HG03457 (cell line): ENCODE data around the gene OVOL1.
"Not testable (repeated sequence)": the region's sequence is repeated elsewhere in the genome, so short reads cannot be mapped to it uniquely, and the experiment has no call there.

Experiments
- ATAC-seq: cut with Tn5 transposase; IDR thresholded peaks from one replicate; pipeline ENCODE4 v1.9.1; 2021; ENCODE audit warnings: moderate number of reproducible peaks; ENCODE audit not compliant: unreplicated experiment

Gene OVOL1

DNA sequence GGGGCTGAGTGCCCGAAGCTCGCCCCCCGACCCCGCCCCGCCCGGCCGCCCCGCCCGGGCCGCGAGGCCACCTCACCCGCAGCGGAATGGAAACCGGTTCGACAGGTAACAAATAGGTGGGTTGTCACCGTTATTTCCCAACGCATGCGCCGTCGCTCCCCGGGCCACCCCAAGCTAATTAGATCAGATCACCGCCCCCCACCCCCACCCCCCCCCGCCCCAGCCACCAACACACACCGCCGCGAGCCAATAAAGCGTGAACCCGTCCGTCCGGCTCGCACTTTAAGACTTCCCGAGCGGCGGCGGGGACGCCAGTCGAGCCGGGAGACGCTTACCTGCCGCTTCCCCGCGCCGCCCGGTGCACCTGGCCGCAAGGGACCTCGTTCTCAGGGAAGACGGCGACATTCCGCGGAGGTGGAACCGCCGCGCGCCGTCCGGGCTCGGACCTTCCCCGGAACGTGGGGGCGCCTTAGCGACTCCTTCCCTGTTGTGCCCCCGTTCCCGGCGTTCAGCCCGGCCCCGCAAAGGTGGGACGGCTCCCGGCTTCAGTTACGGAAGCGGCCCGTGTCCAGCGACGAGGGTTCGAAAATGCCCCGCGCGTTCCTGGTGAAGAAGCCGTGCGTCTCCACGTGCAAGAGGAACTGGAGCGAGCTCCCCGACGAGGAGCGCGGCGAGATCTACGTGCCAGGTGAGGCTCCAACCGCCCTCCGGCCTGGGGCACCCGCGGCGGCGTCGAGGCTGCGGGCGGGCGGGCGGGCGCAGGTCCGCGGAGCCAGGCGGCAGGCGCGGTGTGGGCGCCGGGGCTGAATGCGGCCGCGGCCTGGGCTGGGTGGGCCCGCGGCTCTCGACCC lies at the start of gene OVOL1:
Gene OVOL1 (plus strand): TSS at position 278 of the 851 bp plus-strand sequence. CDS start 311 bp downstream, at position 589.
- ATAC-seq, result no peak

DNA sequence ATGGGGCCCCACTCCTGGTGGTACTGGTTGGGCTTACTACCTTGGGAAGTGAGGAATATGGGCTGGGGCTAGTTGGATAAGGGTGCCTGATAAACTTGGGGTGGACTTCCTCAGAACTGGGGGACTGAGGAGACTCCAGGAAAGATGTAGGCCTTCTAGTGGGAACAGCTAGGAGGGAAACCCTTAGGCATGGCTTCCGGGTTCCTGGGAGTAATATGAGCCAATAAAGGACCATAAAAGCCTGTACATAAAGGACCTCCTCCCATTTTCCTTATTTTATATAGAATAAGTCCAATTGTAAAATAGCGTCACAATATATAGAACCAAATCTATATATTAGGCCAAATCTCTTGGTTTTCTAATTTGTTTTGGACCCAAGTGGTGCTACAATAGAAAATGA lies 47.8 kb upstream of the OVOL1 start:
- ATAC-seq, result no peak

DNA sequence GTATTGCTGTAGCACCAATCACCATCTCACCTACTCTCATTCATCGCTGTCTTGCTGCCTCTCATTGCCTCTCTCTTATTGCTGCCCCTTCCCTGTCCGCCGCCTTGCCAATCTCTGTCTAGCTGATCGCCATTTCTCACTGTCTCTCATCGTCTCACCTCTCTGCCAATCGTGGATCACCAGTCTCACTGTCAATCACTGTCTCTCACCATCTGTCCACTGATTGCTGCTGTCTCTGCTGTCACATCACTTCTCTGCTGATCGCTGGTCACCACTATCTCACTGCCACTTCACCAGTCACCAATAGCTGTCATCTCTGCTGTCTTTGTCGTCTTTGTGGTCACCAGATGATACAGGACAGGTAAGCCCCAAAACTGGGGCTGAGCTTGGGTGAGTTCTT lies 45.7 kb upstream of the OVOL1 start:
- no peak for ATAC-seq

- ATAC-seq, result no peak
These were observed 44.5 kb upstream of the OVOL1 start for GRCh38 chr11:65742353-65742752.

DNA sequence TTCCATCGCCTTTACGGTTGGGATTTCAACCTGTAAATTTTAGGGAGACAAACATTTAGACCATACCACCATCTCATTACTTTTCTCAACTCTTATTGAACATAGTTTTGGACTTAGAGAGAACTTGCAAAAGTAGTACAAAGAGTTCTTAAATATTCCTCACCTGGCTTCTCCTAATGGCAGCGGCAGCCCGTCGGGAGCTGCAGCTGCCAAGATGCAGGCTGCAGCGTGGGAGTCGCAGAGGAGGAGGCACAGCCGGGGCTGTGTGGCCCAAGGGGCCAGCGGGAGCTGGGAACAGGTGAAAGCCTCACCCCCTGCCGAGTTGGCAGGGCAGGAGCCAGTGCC lies 43.2 kb upstream of the OVOL1 start:
- no peak for ATAC-seq

- ATAC-seq, result no peak
These were observed 42.7 kb upstream of the OVOL1 start for GRCh38 chr11:65744026-65744698.

- ATAC-seq, result no peak
These were observed 42.2 kb upstream of the OVOL1 start for GRCh38 chr11:65744699-65745042.

DNA sequence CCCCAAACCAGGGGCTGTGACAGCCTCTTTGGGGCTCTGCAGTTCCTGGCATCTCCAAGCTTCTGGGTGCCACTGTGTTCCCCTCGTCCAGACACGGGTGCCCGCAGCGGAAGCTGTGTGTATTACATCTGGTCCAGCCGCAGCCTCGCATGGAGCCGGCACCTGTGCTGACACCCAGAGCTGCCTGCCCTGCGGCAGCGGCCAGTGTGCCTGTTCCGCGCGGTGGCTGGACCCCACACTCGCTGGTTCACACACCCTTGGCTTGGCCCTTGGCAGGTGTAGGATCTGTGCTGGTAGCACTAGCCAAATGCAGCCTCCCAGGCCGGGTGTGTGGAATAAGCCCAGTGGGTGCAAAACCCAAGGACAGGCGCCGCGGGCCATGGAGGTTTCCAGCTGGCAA lies 41.8 kb upstream of the OVOL1 start:
- ATAC-seq, result no peak

DNA sequence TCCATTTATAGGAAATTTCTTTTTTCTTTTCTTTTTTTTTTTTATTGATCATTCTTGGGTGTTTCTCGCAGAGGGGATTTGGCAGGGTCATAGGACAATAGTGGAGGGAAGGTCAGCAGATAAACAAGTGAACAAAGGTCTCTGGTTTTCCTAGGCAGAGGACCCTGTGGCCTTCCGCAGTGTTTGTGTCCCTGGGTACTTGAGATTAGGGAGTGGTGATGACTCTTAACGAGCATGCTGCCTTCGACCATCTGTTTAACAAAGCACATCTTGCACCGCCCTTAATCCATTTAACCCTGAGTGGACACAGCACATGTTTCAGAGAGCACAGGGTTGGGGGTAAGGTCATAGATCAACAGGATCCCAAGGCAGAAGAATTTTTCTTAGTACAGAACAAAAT lies 24.7 kb upstream of the OVOL1 start:
- not testable (repeated sequence) for ATAC-seq

GRCh38 chr11:65762816-65763215 lies 24.0 kb upstream of the OVOL1 start:
- not testable (repeated sequence) for ATAC-seq

DNA sequence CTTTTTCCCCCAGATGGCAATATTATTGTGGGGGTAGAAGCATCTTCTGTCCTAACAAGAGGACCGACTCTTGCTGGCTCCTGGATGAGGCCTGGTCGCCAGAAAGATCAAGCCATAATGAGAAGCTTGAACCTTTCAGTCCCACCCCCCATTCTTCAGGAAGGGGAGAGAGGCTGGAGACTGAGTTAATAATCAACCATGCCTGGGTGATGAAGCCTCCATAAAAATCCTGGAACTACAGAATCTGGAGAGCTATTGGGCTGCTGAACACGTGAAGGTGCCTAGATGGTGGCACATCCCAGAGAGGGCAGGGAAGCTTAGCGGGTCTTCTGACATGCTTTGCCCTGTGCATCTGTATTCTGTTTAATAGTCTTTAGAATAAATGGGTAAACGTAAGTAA lies 22.4 kb upstream of the OVOL1 start:
- ATAC-seq, result no peak

DNA sequence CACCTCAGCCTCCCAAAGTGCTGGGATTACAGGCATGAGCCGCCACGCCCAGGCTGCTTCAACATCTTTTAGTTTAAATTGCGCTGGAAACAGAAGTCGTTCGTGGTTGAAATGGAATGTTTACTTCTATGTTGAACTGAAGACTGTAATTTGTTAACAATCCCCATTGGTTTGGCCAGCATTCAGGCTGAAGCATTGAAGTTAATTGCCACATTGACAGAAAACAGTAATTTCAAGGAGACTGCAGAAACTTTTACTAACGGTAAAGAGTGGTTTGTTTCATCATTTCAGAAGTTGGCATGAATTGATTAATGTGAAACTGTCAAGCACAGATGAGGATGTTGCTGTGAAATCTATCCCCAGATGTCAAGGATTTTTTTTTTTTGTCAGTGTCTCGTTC lies 20.3 kb upstream of the OVOL1 start:
- no peak for ATAC-seq

DNA sequence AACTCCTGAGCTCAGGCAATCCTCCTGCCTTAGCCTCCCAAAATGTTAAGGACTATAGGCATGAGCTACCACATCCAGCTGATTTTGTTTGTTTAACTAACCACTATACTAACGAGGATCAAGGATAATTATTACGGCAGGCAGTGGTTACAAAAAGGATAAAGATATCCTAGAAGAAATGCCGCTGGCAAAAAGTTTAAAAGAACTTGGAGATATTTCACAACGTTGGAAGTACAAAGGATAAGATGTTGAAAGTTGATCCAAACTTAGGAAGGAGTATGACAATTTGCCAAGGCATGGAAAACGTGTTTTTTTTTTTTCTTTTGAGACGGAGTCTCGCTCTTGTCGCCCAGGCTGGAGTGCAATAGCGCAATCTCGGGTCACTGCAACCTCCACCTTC lies 19.5 kb upstream of the OVOL1 start:
- no peak for ATAC-seq

- not testable (repeated sequence) for ATAC-seq
These were observed 19.1 kb upstream of the OVOL1 start for GRCh38 chr11:65767806-65768205.

GRCh38 chr11:65770951-65771567 lies 15.8 kb upstream of the OVOL1 start:
- ATAC-seq, result no peak

DNA sequence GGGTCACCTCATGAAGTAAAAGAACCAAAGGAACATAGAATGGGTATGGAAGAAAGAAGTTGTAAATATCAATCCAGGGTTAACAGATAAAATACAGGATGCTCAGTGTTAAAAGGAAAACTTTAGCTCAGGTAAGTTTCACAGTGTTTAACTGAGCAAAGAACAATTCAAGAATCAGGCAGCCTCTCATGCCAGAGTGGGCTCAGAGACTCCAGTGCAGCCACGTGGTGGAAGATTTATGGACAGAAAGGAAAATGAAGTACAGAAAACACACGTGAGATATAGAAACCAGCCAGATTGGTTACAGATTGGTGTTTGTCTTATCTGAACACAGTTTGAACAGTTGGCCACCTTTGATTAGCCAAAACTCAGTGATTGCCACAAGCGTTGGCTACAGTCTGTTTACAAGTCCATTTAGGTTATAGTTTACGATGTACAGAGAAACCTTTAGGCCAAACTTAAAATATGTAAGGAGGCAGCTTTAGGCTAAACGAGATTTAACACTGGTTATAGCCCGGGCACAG lies 15.2 kb upstream of the OVOL1 start:
- no peak for ATAC-seq

- no peak for ATAC-seq
These were observed 13.0 kb upstream of the OVOL1 start for GRCh38 chr11:65773784-65774411.

DNA sequence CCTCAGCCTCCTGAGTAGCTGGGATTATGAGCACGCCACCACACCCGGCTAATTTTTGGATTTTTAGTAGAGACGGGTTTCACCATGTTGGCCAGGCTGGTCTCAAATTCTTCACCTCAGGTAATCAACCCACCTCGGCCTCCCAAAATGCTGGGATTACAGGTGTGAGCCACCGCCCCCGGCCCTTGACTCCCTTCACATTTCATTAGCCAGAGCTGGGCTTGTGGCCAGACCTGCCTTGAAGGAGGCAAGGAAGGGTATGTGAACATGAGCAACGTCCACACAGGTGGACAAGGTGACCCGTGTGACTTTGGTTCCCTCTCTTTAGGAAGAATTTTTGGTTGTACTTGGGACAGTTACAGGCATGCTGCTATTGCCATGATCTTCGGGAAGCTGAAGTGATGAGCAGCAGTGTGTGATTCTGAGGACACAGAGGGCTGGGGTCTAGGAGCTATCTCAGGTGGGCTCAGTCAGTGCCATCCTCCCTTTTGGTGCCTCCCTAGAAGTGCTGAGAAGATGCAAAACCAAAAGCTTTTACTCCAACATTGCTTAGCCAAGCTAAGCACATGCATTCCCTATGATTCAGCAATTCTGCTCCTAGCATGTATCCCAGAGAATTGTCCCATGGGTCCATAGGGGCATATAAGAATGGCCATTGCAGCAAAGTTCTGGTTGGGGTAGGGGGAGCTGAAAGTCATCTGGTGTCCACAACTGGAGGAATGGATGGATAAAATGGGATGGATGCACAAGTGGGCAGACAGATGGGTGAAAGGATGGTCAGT lies 12.1 kb upstream of the OVOL1 start:
- ATAC-seq, result no peak

DNA sequence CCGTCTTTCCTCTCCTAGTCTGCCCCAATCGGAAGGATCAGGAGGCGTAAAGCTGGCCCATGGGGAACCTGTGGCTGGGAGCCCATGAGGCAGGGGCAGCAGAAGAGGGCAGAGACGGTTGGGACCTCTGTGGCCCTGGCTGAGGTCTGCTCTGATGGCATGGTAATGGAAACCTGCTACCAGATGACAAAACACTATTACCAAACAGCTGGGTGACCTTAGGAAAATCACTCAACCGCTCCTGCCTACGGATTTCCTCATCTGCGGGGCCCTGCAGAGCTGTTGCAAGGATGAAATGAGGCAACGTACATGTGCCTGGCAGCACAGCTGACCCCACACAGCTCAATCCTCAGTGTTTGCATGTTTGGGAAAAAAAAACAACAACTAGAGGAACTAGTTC lies 10.7 kb upstream of the OVOL1 start:
- ATAC-seq, result no peak

DNA sequence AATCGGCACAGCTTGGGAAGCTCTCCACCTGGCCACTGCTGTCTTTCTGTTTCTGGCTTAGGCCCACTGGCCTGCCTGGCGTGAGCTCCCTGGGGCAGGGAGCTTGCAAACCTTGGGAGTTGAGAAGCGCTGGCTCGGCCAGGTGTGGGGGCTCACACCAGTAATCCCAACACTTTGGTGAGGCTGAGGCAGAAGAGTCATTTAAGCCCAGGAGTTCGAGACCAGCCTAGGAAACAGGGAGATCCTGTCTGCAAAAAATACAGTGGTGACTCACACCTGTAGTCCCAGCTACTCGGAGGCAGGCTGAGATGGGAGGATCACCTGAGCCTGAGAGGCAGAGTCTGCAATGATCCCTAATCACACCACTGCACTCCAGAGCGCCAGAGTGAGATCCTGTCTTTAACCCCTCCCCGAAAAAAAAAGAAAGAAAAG lies 10.1 kb upstream of the OVOL1 start:
- no peak for ATAC-seq

GRCh38 chr11:65777241-65777640 lies 9.6 kb upstream of the OVOL1 start:
- no peak for ATAC-seq
